ENCODE measurements around the gene CEP41.

Gene CEP41

DNA sequence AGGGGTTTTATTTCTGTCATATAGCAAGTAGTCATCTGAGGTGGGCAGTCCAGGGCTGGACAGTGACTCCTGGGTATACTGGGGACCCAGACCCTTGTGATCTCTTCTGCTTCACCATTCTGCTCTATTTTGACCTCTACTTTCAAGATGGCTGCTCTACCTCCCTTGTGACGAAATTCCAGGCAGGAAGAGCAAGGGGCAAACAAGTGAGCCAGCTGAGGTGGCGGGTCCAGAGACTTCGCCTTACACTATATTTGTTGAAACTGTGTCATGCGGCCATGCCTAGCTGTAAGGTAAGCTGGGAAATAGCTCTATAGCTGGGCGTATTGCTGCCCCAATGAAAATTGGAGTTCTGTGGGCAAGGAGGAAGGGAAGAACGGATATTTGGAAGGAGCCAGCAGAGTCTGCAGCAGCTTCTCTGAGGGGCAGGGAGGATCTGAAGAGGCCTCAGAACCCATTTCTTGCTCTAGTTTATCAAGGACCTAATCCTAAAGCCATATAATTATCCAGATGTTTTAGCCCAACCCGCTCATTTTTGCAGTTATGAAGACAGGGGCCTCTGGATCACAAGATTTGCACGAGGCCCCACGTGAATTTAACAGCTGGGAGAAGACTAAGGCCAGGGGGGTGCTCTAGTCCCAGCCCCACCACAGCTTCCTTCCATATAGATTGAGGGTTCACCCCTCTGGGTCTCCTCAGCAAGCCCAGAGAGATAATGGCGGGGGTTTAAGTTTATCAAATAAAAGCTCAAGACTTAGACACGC, 68.2 kb downstream of the CEP41 start:
- DNase-seq = no peak

DNA sequence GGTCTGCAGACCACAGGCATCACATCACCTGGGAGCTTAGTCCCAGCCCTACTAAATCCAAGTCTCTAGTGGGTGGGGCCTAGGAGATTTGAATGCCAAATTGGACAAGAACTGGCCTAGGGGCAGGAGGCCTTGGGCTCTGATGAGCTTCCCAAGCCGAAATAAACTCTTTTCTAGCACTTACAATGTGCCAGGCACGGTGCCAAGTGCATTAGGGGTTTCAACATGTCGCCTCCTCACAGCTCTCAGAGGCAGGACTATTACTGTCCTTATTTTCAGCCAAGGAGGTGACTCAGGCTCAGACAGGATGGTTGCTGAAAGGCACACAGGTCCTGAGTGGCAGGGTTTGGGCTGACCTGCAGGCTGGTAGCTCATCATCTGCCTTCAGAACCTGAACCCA, 69.8 kb downstream of the CEP41 start:
- no peak for DNase-seq

DNA sequence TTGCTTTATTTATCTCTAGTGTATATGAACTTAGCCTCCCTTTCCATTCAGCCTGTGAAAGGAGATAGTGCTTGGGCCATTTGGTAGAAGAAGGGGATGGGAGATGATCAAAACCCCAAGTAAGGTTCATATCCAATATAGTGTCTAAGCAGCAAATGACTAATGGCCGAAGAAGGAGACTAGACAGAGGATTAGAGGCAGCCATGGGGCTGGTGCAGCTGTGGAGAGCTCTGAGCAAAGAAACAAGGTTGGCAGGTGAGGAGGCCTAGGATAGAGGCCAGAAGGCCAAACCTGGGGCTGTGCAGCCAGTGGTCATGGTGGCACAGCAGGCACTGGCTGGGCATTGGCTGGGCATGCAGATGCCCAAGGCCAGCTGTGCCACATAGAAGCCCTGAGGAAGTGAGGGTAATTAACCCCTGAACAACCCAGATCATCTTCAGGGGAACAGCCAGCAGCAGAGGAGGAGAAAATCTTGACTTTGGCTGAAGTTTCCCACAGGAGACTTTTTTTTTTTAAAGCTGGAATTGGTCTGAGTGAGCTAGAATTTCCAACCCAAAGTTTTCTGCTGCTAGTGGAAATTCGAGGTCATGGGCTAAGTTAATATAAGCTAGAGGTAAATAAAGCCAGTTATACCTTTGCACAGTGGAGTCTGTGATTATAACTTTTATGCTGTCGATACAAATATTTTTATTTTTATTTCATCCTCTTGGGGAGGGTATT, 70.8 kb downstream of the CEP41 start:
- no peak for DNase-seq

DNA sequence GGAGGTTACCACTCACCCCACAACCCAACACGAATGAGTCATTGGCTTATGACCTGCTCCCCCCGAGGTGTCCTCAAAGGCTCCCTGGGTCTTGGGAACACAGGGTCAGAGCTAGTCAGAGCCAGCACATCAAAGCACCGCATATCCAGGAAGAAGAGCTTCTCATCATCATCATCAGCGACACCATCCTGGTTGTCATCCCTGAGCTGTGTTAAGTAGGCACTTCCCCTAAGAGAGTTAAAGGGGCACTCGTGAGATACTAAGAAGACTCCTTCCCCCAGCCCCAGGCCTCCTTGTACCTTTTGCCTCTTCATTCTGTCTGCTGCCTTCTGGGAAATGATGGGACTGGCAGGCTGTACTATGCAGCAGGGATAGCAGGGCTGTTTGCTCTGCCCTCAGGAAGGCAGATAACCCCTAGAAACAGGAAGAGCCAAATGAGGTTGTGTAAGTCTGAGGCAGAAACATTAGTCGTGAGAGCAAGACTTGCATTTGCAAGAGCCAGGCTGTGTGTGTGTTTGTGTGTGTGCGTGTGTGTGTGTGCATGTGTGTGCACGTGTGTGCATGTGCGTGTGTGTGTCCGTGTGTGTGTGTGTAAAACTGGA, 71.6 kb downstream of the CEP41 start:
- no peak for DNase-seq

DNA sequence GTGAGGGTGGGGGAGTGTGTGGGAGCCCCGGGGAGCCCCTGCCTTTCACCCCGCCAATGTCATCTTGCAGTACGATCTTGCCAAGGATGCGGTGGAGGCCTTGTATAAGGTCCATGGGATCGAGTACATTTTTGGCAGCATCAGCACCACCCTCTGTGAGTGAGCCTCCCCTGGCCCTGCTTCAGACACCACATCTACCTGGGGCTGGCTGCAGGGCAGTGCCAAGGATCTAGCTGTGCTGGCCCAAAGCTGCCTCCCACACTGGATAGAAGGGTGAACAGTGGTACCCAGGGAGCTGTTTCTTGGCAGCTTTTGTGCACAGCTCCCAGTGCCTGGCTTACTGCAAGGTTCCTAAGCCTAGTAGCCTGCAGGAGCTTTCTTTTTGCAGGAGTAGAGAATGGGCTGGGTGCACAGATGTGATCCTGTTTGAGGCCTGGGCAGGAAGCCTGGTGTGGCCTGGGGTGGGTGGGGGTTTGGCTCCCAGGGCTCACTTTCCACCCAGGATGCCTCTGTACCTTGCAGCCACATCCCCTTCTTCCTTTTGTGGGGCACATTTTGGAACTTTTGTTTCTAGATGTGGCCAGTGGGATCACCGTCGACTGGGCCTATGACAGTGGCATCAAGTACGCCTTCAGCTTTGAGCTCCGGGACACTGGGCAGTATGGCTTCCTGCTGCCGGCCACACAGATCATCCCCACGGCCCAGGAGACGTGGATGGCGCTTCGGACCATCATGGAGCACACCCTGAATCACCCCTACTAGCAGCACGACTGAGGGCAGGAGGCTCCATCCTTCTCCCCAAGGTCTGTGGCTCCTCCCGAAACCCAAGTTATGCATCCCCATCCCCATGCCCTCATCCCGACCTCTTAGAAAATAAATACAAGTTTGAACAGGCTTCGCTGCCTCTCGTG, 72.7 kb downstream of the CEP41 start:
- no peak for DNase-seq

DNA sequence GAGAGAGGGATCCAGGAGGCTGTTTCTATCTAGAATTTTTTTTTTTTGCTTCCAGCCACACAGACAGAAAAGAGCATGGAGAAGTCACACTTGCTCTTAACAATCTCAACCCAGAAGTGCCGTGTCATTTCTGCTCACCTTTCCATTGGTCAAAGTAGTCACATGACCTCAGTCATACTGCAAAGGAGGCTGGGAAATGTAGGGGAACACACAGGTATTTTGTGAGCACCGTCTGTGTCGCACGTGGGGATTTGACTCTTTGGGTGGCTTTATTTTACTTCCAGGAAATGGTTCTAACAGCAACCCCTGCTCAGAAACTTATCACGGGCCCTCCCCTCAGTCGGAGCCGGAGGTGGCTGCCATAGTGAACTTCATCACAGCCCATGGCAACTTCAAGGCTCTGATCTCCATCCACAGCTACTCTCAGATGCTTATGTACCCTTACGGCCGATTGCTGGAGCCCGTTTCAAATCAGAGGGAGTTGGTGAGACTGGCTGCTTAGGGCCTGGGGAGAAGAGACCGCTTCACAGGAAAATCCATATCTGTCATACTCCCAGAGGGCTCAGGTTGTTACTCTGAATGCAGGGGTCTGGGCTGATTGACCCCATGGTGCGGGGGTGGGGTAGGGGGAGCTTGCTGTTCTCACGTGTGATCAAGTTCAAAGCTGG, 73.6 kb downstream of the CEP41 start:
- no peak for DNase-seq

DNA sequence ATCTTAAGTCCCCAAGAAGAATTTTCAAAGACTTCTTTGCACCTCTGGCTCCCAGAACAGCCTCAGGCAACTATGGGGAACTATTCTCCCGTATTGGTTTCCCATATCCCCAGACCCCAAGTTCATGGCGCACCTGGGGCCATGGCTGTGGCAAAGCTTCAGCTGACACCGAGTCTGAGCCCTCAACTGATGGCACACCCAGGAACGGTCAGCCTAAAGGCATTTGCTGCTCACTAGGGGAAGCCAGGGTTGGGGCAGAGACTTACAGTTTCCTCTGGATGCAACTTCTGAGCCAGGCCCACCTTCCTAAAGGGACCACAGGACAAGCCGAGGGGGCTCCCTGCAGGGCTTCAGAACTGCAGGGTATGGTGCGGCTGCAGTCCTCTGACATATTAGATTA, 74.3 kb downstream of the CEP41 start:
- no peak for DNase-seq

DNA sequence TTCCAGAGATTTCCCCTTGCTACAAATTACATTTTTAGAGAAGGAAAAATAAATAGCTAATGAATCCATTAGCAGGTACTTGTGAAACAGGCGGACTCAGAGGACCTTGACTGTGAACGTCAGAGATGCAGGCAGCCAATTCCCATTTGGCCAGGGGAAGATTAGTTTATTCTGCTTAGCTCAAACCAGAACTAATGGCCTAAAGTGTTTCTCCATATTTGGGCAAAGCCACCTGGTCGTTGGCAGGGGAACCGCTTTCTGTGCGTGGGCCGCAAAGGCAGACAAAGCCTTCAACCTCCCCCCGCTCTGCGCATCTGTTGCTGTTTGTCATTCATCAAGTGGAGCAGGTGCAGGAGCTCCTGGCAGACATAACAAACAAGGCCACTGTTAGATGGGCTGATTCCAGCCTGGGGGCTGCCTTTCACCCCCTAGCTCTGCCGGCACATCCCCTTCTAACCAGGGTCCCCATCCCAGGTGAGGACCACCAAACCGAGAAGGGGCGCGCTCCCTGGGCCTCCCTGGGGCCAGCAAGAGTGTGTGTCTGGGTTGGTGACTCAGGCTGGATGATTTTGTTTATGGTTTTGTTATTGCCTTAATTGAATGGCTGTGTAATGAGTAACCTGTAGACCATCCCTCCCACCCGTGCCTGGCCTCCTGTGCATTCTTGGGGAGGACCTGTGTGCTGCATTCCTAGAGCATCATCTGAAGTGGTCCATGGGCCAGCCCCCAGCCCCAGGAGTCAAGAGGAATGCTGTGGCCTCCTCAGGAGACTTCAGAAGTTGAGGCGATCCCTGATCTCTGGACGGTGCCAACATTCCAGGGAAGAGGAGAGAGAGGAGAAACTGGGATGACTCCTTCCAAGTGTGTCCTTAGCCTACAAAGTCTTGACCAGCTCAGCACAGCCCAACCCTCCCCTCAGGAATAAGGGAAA, 75.0 kb downstream of the CEP41 start:
- DNase-seq = peak in 7 of 56 donors; percentile 11 to 41 (median 23)

DNA sequence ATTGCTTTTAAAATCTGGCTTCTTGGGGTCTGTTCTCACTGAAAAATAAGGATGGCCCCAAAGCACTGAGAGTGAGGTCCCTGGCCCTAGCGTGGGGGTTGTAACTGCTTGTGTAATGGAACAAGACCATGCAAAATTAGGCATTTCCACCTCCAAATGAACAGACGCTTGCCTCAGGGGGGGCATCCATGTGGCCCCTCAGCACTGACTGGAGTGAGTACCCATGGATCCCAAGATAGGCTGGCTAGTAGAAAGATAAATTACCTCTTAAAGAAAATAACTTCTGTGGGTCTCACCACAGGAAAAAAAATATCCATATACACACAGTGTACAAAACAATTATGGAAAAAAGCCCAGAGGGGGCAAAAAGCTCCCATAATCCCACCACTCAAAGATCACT, 75.7 kb downstream of the CEP41 start:
- DNase-seq = no peak

DNA sequence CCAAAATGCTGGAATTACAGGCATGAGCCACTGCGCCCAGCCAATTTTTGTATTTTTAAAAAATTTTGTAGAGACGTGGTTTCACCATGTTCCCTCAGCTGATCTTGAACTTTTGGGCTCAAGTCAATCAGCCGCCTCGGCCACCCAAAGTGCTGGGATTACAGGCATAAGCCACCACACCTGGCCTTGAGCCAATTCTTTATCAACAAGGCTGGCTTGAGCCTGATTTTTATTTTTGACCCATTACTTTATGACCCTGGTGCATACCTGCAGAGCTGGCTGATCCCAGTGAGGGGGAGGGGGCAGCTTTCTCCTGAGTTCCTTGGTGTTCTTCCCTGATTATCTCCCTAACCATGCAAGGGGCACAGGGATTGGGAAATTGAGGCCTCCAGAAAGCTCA, 76.4 kb downstream of the CEP41 start:
- DNase-seq = no peak

DNA sequence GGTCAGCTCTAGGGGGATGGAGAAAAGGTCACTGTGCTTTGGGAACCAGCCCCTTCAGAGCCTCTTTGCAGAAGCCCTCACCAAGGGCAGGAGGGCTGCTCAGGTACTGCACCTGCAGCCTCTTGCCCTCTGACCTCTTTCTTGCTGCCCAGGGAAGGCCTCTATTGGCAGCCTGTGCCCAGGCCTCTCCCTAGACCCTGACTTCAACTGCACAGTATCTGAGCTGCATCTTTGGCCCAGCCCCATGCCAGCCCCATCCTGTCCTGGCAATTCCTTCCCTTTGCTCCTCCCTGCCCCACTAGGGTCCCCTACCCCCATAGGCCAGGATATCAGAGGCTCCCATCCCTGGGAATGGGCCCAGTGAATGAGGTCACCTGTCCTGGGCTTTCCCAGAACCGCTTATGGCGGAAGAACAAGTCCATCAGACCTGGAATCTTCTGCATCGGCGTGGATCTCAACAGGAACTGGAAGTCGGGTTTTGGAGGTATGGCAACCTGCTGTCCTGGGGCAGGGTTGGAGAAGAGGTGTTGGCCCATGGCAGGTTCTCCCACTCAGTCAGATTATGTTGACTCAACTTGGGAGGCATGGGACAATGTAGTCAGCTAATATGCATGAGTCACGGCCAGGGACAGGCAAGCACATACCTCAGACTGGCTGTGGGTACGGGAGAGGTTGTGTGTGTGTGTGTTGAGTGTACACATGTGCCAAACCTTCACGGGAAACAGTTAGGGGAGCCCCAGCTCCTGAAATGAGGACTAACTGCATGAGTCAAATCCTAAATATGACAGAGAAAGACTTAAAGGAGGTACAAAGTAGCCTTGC, 77.6 kb downstream of the CEP41 start:
- peak in 1 of 56 donors; percentile 6 for DNase-seq

DNA sequence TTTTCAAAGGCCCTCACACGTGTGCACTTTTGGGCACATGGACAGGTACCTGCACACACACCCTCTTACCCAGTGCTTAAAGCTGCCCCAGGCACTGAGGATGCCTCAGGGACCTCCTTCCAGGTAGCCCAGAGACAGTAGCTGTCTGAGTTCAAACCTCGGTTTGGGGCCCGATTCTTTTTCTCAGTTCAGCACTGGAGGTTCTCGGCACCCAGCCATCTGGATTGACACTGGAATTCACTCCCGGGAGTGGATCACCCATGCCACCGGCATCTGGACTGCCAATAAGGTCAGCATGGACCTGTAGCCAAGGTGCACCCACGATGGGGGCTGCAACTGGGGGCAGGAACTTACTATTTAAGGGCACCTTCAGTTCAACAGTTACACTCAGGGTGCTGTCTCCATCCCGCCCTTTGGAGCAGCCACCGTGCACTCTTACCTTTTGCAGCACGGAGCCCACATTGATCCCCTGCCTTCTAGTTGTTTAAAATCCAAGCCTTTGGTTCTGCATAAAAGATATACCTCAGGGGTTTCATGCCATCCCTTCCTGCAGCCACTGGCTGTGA, 78.5 kb downstream of the CEP41 start:
- DNase-seq = no peak

DNA sequence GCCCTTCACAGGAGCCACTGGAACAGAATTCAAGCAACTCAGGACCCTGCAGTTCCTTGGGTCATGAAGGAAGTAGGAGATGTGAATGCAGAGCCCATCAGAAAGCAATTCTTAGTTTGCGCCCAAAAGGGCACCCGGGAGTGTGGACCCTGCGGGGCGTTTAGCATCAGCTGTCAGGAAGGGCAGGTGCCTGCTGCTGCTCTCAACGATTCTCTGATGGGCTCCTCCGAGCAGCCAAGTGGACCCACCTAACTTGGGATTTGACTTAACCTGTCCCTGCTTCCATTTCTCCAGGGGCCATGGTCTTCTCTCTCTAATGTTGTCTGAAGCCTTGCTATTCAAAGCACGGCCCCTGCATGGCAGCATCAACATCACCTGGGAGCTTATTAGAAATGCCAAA, 79.1 kb downstream of the CEP41 start:
- DNase-seq = no peak

DNA sequence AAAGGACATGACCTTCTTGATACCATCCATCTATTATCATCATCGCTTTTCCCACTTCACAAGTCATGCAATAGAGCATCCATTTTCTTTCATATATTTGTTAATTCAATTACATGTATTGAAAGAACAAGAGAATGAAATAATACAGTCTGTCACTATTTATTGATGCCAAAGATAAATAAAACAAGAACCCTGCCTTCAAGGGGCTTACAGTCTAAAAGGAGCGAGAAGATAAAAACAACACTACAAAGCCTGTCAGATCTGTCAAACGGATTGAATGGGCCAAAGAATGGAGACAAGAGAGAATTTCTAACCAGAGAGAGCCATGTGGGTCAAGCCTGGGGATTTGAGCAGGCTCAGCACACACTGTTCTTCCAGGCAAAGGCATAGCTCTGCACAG, 80.3 kb downstream of the CEP41 start:
- no peak for DNase-seq

DNA sequence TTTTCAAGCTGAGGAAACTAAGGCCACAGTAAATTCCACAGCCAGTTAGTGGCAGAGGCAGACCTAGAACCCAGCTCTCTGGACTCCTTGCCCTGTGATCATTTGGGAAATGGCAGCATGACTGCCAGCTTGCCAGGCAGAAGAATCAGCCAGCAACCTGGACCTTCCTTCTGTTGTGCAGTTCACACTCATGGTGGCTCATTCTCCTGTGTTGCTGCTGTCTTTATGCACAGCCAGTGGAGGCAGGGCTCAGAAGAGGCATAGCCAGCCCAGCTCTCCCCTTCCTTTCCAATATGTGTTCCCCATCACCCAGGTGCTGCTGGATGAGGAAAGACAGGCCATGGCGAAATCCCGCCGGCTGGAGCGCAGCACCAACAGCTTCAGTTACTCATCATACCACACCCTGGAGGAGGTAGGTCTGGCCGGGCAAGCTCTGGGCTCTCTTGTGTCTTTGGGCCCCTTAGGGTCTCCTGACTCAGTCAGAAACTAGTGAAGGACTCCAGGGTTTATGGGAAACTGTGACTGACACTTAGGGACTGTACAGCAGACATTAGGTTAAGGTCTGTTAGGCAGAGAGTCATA, 81.4 kb downstream of the CEP41 start:
- DNase-seq = no peak

DNA sequence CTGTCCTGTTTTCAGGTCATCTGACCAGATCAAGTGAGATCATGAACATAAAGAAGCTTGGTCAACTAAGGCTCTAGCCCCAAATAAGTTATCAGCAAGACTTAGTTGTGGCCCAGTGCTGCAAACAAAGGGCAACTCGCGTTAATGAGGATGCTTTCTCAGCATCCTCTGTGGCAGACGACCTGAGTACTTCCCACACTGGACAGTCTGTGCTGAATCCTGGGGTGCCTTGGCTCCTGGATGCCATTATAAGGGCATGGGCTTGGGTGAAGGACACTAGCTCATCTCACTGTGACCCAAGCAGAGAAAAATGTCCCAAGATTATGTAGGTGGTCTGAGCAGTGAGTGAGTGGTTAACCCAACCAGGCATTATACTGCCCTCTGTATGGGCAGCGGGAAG, 82.3 kb downstream of the CEP41 start:
- DNase-seq = no peak

DNA sequence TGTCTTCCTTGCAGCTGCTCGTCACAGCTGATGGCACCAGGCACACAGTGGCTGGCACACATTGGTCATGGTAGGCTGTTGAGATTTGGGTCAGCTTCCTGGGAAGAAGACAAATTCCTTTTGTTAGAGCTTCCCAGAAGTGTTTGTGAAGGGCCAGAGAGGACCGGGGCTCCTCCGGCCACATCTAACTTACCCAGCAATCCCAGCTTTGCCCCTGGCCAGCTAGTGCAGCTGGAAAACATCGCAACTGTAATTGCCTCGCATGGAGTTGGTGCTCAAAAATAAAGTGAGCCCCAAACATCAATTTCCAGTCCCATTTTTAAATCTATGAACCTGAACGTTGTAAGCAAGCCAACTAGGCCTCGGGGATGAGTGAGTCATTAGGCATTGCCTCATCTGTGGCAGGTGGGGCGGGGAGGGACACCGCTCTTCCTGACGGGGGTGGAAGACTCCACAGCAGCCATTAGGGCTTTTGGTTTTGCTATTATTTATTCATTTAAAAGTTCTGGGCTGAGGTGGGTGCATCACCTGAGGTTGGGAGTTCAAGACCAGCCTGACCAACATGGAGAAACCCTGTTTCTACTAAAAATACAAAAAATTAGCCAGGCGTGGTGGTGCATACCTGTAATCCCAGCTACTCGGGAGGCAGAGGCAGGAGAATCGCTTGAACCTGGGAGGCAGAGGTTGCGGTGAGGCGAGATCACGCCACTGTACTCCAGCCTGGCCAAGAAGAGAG, 83.8 kb downstream of the CEP41 start:
- DNase-seq = peak in 36 of 56 donors; percentile 22 to 77 (median 49)
